DND-41 (cell line): Measurements from ENCODE around the gene MT1HL1.

Experiments used
- ATAC-seq: fragments of 200-7000 bp; cut with Tn5 transposase; 3 replicates; pipeline ENCODE4 v1.9.1; 2021; ENCODE audit warnings: low read depth; ENCODE audit not compliant: insufficient read depth
- DNase-seq: peaks from one replicate; pipeline ENCODE4 v3.0.0-alpha.2; 2020
- H2AFZ ChIP-seq: 2 replicates; pipeline ENCODE4 v1.6.0; 2012; ENCODE audit warnings: low read depth, low read length
- H3K27ac ChIP-seq: 2 replicates; pipeline ENCODE4 v1.5.1; 2012; ENCODE audit warnings: low read length, inconsistent platforms
- H3K27me3 ChIP-seq: fragments of 200-600 bp; sonication (generic); 2 replicates; pipeline ENCODE4 v1.6.0; 2012; ENCODE audit warnings: low read length, mild to moderate bottlenecking, inconsistent platforms; ENCODE audit not compliant: insufficient read depth, poor library complexity
- H3K36me3 ChIP-seq: 2 replicates; pipeline ENCODE4 v1.5.1; 2012; ENCODE audit warnings: low read length, inconsistent platforms; ENCODE audit not compliant: insufficient read depth
- H3K4me1 ChIP-seq: 2 replicates; pipeline ENCODE4 v1.5.1; 2012; ENCODE audit warnings: mild to moderate bottlenecking, low read length; ENCODE audit not compliant: insufficient read depth
- H3K4me2 ChIP-seq: 2 replicates; pipeline ENCODE4 v1.6.0; 2012; ENCODE audit warnings: mild to moderate bottlenecking, moderate library complexity, low read length, inconsistent platforms; ENCODE audit not compliant: insufficient read depth
- H3K4me3 ChIP-seq, 2 experiments: fragments of 200-600 bp in 1 of 2; shearing (Covaris generic) in 1 of 2; 2 replicates each; pipeline ENCODE4 v1.5.1; 2012 to 2016; ENCODE audit warnings: inconsistent platforms in 2 of 2, low read length in 2 of 2, mild to moderate bottlenecking in 2 of 2, low read depth in 1 of 2, moderate library complexity in 1 of 2
- H3K79me2 ChIP-seq: 2 replicates; pipeline ENCODE4 v1.6.0; 2012; ENCODE audit warnings: low read length, inconsistent platforms; ENCODE audit not compliant: insufficient read depth
- H3K9ac ChIP-seq: 2 replicates; pipeline ENCODE4 v1.6.0; 2012; ENCODE audit warnings: low read depth, mild to moderate bottlenecking, inconsistent platforms, low read length, moderate library complexity
- H3K9me3 ChIP-seq: 2 replicates; pipeline ENCODE4 v1.5.1; 2012; ENCODE audit warnings: low read length, moderate library complexity, mild to moderate bottlenecking, inconsistent platforms; ENCODE audit not compliant: insufficient read depth, severe bottlenecking
- H4K20me1 ChIP-seq: 2 replicates; pipeline ENCODE4 v1.6.0; 2012; ENCODE audit warnings: low read length; ENCODE audit not compliant: insufficient read depth
- EZH2 ChIP-seq: IDR thresholded peaks from 3 replicates; pipeline ENCODE4 v1.6.1; 2012; ENCODE audit warnings: borderline replicate concordance, low read depth, mild to moderate bottlenecking, moderate library complexity, low read length, inconsistent platforms; ENCODE audit not compliant: severe bottlenecking
- TF ChIP-seq, protein P1 (sequence below): IDR thresholded peaks from 2 replicates; pipeline ENCODE4 v1.5.1; 2012; ENCODE audit warnings: borderline replicate concordance, low read length, moderate library complexity, mild to moderate bottlenecking; ENCODE audit not compliant: poor library complexity, severe bottlenecking; ENCODE audit errors: extremely low read depth

The MT1HL1 gene

DNA sequence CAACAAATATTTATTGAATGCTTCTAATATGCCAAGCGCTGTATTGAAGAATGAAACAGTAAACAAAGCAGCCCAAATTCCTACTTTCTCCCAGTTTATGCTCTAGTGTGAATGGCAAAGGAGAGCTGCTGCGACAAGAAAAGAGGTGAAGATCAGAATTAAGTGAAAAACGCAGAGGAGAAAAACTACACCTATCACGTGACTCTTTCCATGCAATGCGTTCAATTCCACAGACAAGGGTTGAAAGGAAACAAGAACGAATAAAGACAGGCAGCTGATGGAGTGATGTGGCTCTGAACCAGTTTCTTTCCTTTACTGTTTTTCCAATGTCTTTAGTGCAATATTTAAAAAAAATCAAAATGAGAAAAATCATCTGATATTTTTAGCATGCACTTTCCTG is 23.6 kb downstream of the MT1HL1 start:
- Histone ChIP-seq H2AFZ (no peak overlapping the region), H3K9me3 (no peaks in the 10 kb centered on the region), H3K4me2 (no peak overlapping the region), H3K4me1 (no peaks in the 10 kb centered on the region), H3K9ac (no peak overlapping the region), H3K79me2 (no peaks in the 10 kb centered on the region), H4K20me1 (no peaks in the 10 kb centered on the region), H3K4me3 (no peak overlapping the region), H3K27ac (no peak overlapping the region), H3K36me3 (no peaks in the 10 kb centered on the region), H3K27me3 (peaks cover 3% of the 10 kb centered on the region)
- DNase-seq (no peak), ATAC-seq (no peak)
- no peak for TF ChIP-seq EZH2
- TF ChIP-seq, protein P1, sequence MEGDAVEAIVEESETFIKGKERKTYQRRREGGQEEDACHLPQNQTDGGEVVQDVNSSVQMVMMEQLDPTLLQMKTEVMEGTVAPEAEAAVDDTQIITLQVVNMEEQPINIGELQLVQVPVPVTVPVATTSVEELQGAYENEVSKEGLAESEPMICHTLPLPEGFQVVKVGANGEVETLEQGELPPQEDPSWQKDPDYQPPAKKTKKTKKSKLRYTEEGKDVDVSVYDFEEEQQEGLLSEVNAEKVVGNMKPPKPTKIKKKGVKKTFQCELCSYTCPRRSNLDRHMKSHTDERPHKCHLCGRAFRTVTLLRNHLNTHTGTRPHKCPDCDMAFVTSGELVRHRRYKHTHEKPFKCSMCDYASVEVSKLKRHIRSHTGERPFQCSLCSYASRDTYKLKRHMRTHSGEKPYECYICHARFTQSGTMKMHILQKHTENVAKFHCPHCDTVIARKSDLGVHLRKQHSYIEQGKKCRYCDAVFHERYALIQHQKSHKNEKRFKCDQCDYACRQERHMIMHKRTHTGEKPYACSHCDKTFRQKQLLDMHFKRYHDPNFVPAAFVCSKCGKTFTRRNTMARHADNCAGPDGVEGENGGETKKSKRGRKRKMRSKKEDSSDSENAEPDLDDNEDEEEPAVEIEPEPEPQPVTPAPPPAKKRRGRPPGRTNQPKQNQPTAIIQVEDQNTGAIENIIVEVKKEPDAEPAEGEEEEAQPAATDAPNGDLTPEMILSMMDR: no peak

DNA sequence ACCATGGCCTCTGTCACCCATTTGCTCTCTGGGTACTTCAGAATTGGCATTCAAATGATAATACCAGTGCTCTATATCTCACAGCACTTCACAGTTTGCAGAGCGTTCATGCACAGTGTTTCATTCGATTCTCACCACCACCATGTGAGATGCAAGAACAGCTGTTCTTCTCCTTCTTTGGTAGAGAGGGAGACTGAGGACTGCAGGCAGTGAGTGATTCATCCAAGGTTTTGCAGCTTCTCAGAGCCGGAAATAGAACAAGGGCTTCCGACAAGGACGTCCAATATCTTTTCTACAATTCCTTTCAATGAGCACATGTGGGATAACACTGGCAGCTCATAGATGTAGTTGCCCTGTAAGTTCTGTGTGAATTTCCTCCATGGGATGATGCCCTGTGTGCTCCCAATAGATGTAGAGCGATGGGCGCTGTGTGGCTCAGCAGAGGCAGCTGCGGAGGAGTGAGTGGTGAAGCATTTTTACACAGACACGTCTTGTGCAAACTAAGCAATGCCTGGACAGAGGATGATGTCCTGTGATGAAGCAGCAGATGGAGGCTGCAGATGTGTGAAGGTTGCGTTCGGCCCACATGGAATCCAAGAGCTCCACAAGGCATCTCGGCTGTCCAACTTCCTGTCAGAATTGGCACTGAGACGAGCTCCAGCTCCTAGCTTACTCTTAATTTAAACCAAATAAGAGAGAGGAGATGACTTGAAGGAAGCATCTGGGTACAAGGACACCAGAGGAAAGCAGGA is 24.9 kb downstream of the MT1HL1 start:
- no peak overlapping the region for H3K4me2 ChIP-seq
- no peak overlapping the region for H2AFZ ChIP-seq
- H3K4me3 ChIP-seq: no peak overlapping the region
- no peak overlapping the region for H3K27ac ChIP-seq
- H3K9me3 ChIP-seq: no peaks in the 10 kb centered on the region
- no peaks in the 10 kb centered on the region for H4K20me1 ChIP-seq
- no peak overlapping the region for H3K9ac ChIP-seq
- no peaks in the 10 kb centered on the region for H3K79me2 ChIP-seq
- no peaks in the 10 kb centered on the region for H3K4me1 ChIP-seq
- H3K27me3 ChIP-seq: no peaks in the 10 kb centered on the region
- DNase-seq: no peak
- no peak for TF ChIP-seq EZH2
- TF ChIP-seq, protein P1: no peak
- no peak for ATAC-seq
- H3K36me3 ChIP-seq: no peaks in the 10 kb centered on the region

DNA sequence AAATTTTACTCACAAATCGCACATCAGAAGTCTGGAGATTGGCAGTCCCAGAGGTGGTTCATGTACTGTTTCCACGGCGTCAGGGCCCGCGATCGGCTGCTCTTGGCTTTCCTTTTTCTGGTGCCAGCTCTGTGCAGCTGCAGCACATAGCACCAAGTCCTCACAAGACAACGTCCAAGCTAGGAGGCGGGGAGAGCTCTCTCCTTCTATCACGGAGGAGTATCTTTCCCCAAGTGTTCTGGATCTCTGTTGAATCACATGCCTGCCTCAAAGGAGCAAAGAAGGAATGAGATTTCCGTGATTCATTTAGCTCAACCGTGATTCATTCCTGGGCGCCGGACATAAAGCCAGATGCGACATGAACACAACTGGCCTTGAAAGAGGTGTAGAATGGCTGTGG is 25.5 kb downstream of the MT1HL1 start:
- Histone ChIP-seq H4K20me1 (no peaks in the 10 kb centered on the region), H3K4me3 (no peak overlapping the region), H3K36me3 (no peaks in the 10 kb centered on the region), H3K9ac (no peak overlapping the region), H3K9me3 (no peaks in the 10 kb centered on the region), H3K79me2 (no peaks in the 10 kb centered on the region), H3K4me1 (no peaks in the 10 kb centered on the region), H3K27ac (no peak overlapping the region), H3K4me2 (no peak overlapping the region), H3K27me3 (no peaks in the 10 kb centered on the region), H2AFZ (no peak overlapping the region)
- TF ChIP-seq, protein P1: no peak
- TF ChIP-seq EZH2: no peak
- ATAC-seq (no peak), DNase-seq (no peak)
